GM12878 (cell line): Measurements from ENCODE around the gene YIF1A. TPM values are rescaled to one million over a fixed set of nuclear protein-coding genes. Genes with fewer than 3 reads are reported as not detected.

Source experiments
- ATAC-seq: fragments of 200-7000 bp; cut with Tn5 transposase; 3 replicates; pipeline ENCODE4 v1.9.1; 2020; ENCODE audit warnings: mild to moderate bottlenecking, moderate library complexity
- BruUV-seq: library from RNA; stranded (reverse); fragments of 400-500 nt; replicated peaks from 2 replicates; lab custom pipeline; 2021; lab: Mats Ljungman, UMichigan
- CTCF ChIA-PET: fragments of 300-600 bp; sonication (Branson Sonifier 250); formaldehyde crosslinking; extraction: SDS; loops from one replicate; lab custom pipeline; 2021; ENCODE audit warnings: inconsistent platforms; lab: Yijun Ruan, JAX
- POLR2A ChIA-PET: fragments of 350-600 bp; formaldehyde crosslinking; extraction: SDS; loops from one replicate; lab custom pipeline; 2021; ENCODE audit warnings: inconsistent platforms; lab: Charles Lee
- RAD21 ChIA-PET: fragments of 300-600 bp; sonication (Branson Sonifier 250); formaldehyde crosslinking; loops from one replicate; lab custom pipeline; 2023; ENCODE audit warnings: antibody characterized with exemption; ENCODE audit not compliant: unreplicated experiment; lab: Charles Lee
- SMC1A ChIA-PET: fragments of 300-600 bp; sonication (Branson Sonifier 250); formaldehyde crosslinking; loops from one replicate; lab custom pipeline; 2023; ENCODE audit not compliant: unreplicated experiment, uncharacterized antibody; lab: Charles Lee
- DNase-seq: peaks from one replicate; pipeline ENCODE4 v3.0.0-alpha.2; 2011; ENCODE audit warnings: low read depth, low spot score
- FAIRE-seq: peaks from 3 replicates; lab custom pipeline; 2011; peaks lifted over from hg19 to GRCh38; lab: Jason Lieb, UNC
- H2AFZ ChIP-seq: 2 replicates; pipeline ENCODE4 v1.6.0; 2011; ENCODE audit warnings: low read depth, low read length, control low read depth; ENCODE audit not compliant: control insufficient read depth
- H3K27ac ChIP-seq: 2 replicates; pipeline ENCODE4 v1.5.1; 2011; ENCODE audit warnings: control low read depth; ENCODE audit not compliant: control insufficient read depth, insufficient read depth
- H3K27me3 ChIP-seq, 2 experiments: replicated peaks in 1 of 2; 2 replicates each; pipeline versions ENCODE4 v1.6.0 to v1.6.1; 2011; ENCODE audit warnings: low read length in 1 of 2; ENCODE audit not compliant: control insufficient read depth in 2 of 2, insufficient read depth in 2 of 2
- H3K36me3 ChIP-seq, 2 experiments: 2 replicates each; pipeline ENCODE4 v1.5.1; 2011; ENCODE audit warnings: low read length in 1 of 2; ENCODE audit not compliant: control insufficient read depth in 2 of 2, insufficient read depth in 2 of 2
- H3K4me1 ChIP-seq: 2 replicates; pipeline ENCODE4 v1.6.1; 2011; ENCODE audit warnings: mild to moderate bottlenecking, low read length, moderate library complexity, mixed read lengths; ENCODE audit not compliant: control insufficient read depth, insufficient read depth
- H3K4me2 ChIP-seq: 2 replicates; pipeline ENCODE4 v1.6.0; 2011; ENCODE audit warnings: control low read depth; ENCODE audit not compliant: control insufficient read depth, insufficient read depth
- H3K4me3 ChIP-seq: fragments of 200-600 bp; sonication (generic); 2 replicates; pipeline ENCODE4 v1.5.1; 2016
- H3K79me2 ChIP-seq: 2 replicates; pipeline ENCODE4 v1.6.0; 2011; ENCODE audit warnings: low read length; ENCODE audit not compliant: control insufficient read depth, insufficient read depth
- H3K9ac ChIP-seq: 2 replicates; pipeline ENCODE4 v1.8.0; 2011; ENCODE audit warnings: low read length, control low read depth, mixed read lengths; ENCODE audit not compliant: control insufficient read depth, insufficient read depth
- H3K9me3 ChIP-seq: replicated peaks from 3 replicates; pipeline ENCODE4 v1.5.1; 2011; ENCODE audit warnings: mild to moderate bottlenecking, low read length; ENCODE audit not compliant: control insufficient read depth, insufficient read depth
- H4K20me1 ChIP-seq: 2 replicates; pipeline ENCODE4 v1.6.0; 2011; ENCODE audit not compliant: control insufficient read depth, insufficient read depth
- ATF2 ChIP-seq: IDR thresholded peaks from 2 replicates; pipeline ENCODE4 v1.6.1; 2012; ENCODE audit warnings: low read length, inconsistent platforms
- BCL11A ChIP-seq: IDR thresholded peaks from 2 replicates; pipeline ENCODE4 v1.6.1; 2011; ENCODE audit warnings: low read depth, low read length
- BCL3 ChIP-seq: IDR thresholded peaks from 2 replicates; pipeline ENCODE4 v1.6.1; 2011; ENCODE audit warnings: borderline replicate concordance, low read depth, mild to moderate bottlenecking, moderate library complexity, low read length; ENCODE audit not compliant: insufficient read depth, poor library complexity, severe bottlenecking
- CBFB ChIP-seq: IDR thresholded peaks from 2 replicates; pipeline ENCODE4 v1.6.1; 2016; ENCODE audit warnings: antibody characterized with exemption, low read depth
- CBX5 ChIP-seq: sonication (generic); IDR thresholded peaks from 2 replicates; pipeline ENCODE4 v1.6.1; 2016; ENCODE audit warnings: low read depth, moderate library complexity, mild to moderate bottlenecking, inconsistent platforms
- EGR1 ChIP-seq, 2 experiments: IDR thresholded peaks; 1 replicate in 1 of 2; 2 replicates in 1 of 2; pipeline ENCODE4 v1.6.1; 2011 to 2012; ENCODE audit warnings: low read depth in 2 of 2, low read length in 2 of 2, borderline replicate concordance in 1 of 2, mild to moderate bottlenecking in 1 of 2, moderate library complexity in 1 of 2
- JUNB ChIP-seq: IDR thresholded peaks from 2 replicates; pipeline ENCODE4 v1.6.1; 2016; ENCODE audit warnings: antibody characterized with exemption, mild to moderate bottlenecking
- KAT2A ChIP-seq: conservative IDR thresholded peaks from 2 replicates; pipeline ENCODE4 v1.6.1; 2011; ENCODE audit warnings: low read depth, low read length; ENCODE audit not compliant: control insufficient read depth
- RELA ChIP-seq: fragments of 450-650 bp; IDR thresholded peaks from 2 replicates; pipeline ENCODE4 v1.8.0; 2014; ENCODE audit warnings: borderline replicate concordance; ENCODE audit not compliant: partially characterized antibody
- SUPT20H ChIP-seq: IDR thresholded peaks from 2 replicates; pipeline ENCODE4 v1.6.1; 2011; ENCODE audit warnings: low read depth, mild to moderate bottlenecking, low read length, moderate library complexity, borderline replicate concordance; ENCODE audit not compliant: control insufficient read depth
- TAF1 ChIP-seq: IDR thresholded peaks from 2 replicates; pipeline ENCODE4 v1.6.1; 2011; ENCODE audit warnings: mild to moderate bottlenecking, low read depth, low read length, borderline replicate concordance
- TCF12 ChIP-seq: IDR thresholded peaks from 2 replicates; pipeline ENCODE4 v1.6.1; 2011; ENCODE audit warnings: low read depth, mild to moderate bottlenecking, low read length
- YY1 ChIP-seq: IDR thresholded peaks from 2 replicates; pipeline ENCODE4 v1.6.1; 2011; ENCODE audit warnings: low read depth, mild to moderate bottlenecking, low read length
- ZNF217 ChIP-seq: fragments of 450-650 bp; IDR thresholded peaks from 2 replicates; pipeline ENCODE4 v1.6.1; 2017; ENCODE audit warnings: antibody characterized with exemption, mild to moderate bottlenecking
- ZNF384 ChIP-seq: IDR thresholded peaks from 2 replicates; pipeline ENCODE4 v1.6.1; 2012; ENCODE audit warnings: low read depth, mild to moderate bottlenecking, low read length, improper control_type of control experiment, borderline replicate concordance
- WGBS: methylation state at CpG from one replicate; pipeline ENCODE4 v1.1.6; 2016; ENCODE audit warnings: low lambda C conversion rate; ENCODE audit not compliant: insufficient replicate concordance, insufficient coverage; ENCODE audit errors: missing lambda C conversion rate; 5-methylcytosine and 5-hydroxymethylcytosine counted together
- in situ Hi-C: fragments of 300-500 bp; cut with MboI; formaldehyde crosslinking; loops from 9 replicates; pipeline ENCODE4 v1.14.3; 2018; ENCODE audit warnings: mixed read lengths
- intact Hi-C: fragments of 100-400 bp; cut with micrococcal nuclease; formaldehyde crosslinking; loops from one replicate; pipeline ENCODE4 v1.14.2; 2022; ENCODE audit not compliant: unreplicated experiment
- polyA plus RNA-seq, 11 experiments: library from polyadenylated mRNA; depleted of rRNA in 4 of 11; unstranded in 6 of 11; stranded (reverse) in 5 of 11; fragments of >200 nt; fragmentation: Nextera tagmentation in 4 of 11; fragmentation: Illumina TruSeq in 1 of 11; extraction: Ambion mirVana in 4 of 11; extraction: Trizol in 1 of 11; gene quantifications; 1 replicate in 1 of 11; 2 replicates in 10 of 11; pipeline versions ENCODE4 v1.2.1 to v1.2.3, GENCODE V29; 2011 to 2016; ENCODE audit warnings: inconsistent platforms in 2 of 11, missing spikeins in 2 of 11, low read depth in 1 of 11
- total RNA-seq, 4 experiments: library from RNA; depleted of rRNA in 3 of 4; stranded (reverse); fragments of >200 nt in 3 of 4; fragmentation: Illumina TruSeq in 1 of 4; extraction: Trizol in 1 of 4; gene quantifications; 2 replicates each; pipeline versions ENCODE4 v1.2.1 to v1.2.3, GENCODE V29; 2013 to 2021
- TF ChIP-seq, protein P1 (sequence below): fragments of 450-650 bp; formaldehyde crosslinking; IDR thresholded peaks from 2 replicates; pipeline ENCODE4 v1.5.0; 2022; ENCODE audit warnings: mild to moderate bottlenecking, missing genetic modification characterization

The YIF1A gene
- total and polyA plus RNA-seq, 10 of the 15 experiments (the other 5 are each of a cell fraction or from before 2014, with no cell fraction given), result 6.6 to 128 (median 71.7) TPM

DNA sequence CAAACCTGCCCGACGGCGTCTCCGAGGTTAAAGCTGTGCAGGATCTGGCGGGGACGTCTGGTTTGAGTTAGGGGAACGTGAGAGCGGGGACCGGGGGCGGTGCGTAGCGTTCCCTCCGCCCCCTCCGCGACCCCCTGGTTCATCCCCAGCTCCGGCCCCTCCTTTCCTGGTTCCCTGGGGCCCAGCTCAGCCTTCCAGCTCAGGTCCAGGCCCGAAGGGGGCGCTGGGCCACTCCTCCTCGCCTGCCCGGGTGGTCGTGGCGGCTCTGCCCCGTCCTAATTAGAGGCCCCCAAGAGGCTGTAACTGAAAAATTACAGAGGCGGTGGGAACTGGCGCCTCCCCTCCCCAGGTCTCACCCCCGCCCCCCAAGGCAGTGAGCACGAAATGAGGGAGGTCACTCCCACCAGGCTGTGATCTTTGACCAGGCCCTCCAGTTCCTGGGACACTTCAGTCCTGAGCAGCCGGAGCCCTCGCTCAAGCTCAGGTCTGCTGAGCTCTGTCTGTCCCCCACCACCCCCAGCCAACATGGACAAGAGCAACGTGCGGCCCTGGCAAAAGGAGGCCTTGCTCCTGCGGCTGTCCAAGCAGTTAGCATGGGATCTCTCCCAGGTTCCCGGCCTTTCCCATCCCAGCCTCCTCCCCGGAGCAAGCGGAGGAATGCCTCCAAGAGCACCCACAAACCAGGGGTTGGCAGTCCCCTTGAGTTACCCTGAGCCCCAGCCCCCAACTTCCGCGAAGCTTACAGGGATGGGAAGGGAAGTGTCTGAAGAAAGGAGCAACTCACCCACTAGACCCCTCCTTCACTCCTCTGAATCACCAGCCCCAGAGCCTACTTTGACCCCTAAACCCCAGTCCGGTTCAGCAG is 24.6 kb upstream of the YIF1A start:
- H3K4me1 ChIP-seq, result peaks cover 15% of the 10 kb centered on the region
- POLR2A ChIA-PET, result interaction anchor here (0.5 to 2.9 kb wide), 9 partner anchors 22 to 1386 kb away, joined by 4 to 19 read pairs (median 7); partner anchors contain the start of genes BRMS1, RAB1B, RIN1 and SLC29A2
- ATAC-seq (no peak), FAIRE-seq (no peak), DNase-seq (no peak)
- RAD21 ChIA-PET, result interaction anchor here (0.5 to 3.0 kb wide), 23 partner anchors 8 to 298 kb away, joined by 3 to 49 read pairs (median 6); partner anchors contain the start of genes B4GAT1, DPP3, MRPL11 and RIN1
- CTCF ChIA-PET, result interaction anchor here (1.2 to 6.3 kb wide), 9 partner anchors 9 to 303 kb away, joined by 4 to 166 read pairs (median 21); partner anchors contain the start of genes RBM14, RIN1, SLC29A2 and YIF1A
- H3K9me3 ChIP-seq, result no peaks in the 10 kb centered on the region
- SMC1A ChIA-PET, result interaction anchor here (0.6 to 2.8 kb wide), 9 partner anchors 8 to 412 kb away, joined by 3 to 33 read pairs (median 7); partner anchors contain the start of genes BRMS1, RIN1, TMEM151A and YIF1A
- no peaks in the 10 kb centered on the region for H4K20me1 ChIP-seq
- intact Hi-C loops (loop anchor here (2.0 kb wide), 1 partner anchor 31 kb away; the partner anchor contains the start of gene BRMS1), in situ Hi-C loops (no loop called here)
- peak overlapping the region; percentile 11; the same call in 1 of the 2 replicates for H2AFZ ChIP-seq
- H3K4me3 ChIP-seq, result peak overlapping the region; percentile 53
- no peaks in the 10 kb centered on the region; a peak in 1 of 4 replicates for H3K27me3 ChIP-seq
- no peak overlapping the region for H3K9ac ChIP-seq
- no peak overlapping the region for H3K27ac ChIP-seq
- no TSS peak for BruUV-seq
- WGBS, result 83% methylated on average over 21 of the region's 38 CpGs
- H3K79me2 ChIP-seq, result no peaks in the 10 kb centered on the region
- H3K36me3 ChIP-seq, result no peaks in the 10 kb centered on the region
- peak overlapping the region; percentile 40 for H3K4me2 ChIP-seq
- no peak for TF ChIP-seq RELA
- TF ChIP-seq BCL11A, result no peak
- TF ChIP-seq, protein P1, sequence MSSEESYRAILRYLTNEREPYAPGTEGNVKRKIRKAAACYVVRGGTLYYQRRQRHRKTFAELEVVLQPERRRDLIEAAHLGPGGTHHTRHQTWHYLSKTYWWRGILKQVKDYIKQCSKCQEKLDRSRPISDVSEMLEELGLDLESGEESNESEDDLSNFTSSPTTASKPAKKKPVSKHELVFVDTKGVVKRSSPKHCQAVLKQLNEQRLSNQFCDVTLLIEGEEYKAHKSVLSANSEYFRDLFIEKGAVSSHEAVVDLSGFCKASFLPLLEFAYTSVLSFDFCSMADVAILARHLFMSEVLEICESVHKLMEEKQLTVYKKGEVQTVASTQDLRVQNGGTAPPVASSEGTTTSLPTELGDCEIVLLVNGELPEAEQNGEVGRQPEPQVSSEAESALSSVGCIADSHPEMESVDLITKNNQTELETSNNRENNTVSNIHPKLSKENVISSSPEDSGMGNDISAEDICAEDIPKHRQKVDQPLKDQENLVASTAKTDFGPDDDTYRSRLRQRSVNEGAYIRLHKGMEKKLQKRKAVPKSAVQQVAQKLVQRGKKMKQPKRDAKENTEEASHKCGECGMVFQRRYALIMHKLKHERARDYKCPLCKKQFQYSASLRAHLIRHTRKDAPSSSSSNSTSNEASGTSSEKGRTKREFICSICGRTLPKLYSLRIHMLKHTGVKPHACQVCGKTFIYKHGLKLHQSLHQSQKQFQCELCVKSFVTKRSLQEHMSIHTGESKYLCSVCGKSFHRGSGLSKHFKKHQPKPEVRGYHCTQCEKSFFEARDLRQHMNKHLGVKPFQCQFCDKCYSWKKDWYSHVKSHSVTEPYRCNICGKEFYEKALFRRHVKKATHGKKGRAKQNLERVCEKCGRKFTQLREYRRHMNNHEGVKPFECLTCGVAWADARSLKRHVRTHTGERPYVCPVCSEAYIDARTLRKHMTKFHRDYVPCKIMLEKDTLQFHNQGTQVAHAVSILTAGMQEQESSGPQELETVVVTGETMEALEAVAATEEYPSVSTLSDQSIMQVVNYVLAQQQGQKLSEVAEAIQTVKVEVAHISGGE (CRISPR knock-in tag), result no peak
- no peak for TF ChIP-seq ZNF217
- no peak for TF ChIP-seq ZNF384
- TF ChIP-seq CBX5, result no peak
- no peak for TF ChIP-seq SUPT20H
- no peak for TF ChIP-seq BCL3
- no peak for TF ChIP-seq KAT2A
- no peak for TF ChIP-seq EGR1 (IDR thresholded peaks at IDR 0.05; ENCODE audit: borderline replicate concordance in 1 of 2, low read depth in 2 of 2, low read length in 2 of 2)
- no peak for TF ChIP-seq JUNB
- no peak for TF ChIP-seq ATF2
- no peak for TF ChIP-seq TCF12
- no peak for TF ChIP-seq TAF1
- no peak for TF ChIP-seq YY1
- no peak for TF ChIP-seq CBFB
